ENCODE measurements around the gene PRAMEF8.
A peak's percentile ranks its signal among the peaks of the same experiment; 100 is the strongest.
"Not testable (repeated sequence)": the region's sequence is repeated elsewhere in the genome, so short reads cannot be mapped to it uniquely, and the experiment has no call there.

The PRAMEF8 gene

GRCh38 chr1:13285037-13285436 is at the start of gene PRAMEF8:
PRAMEF8 (minus strand) TSS chr1:13285137; CDS start chr1:13284091, 1,046 bp downstream.
- intact Hi-C loops (cut with DNase I); DNase-seq: not testable (repeated sequence)

- intact Hi-C loops (cut with DNase I); DNase-seq: not testable (repeated sequence)
These were observed 30.3 kb upstream of the PRAMEF8 start, which contains the start of gene PRAMEF15 for GRCh38 chr1:13315281-13315680. PRAMEF15 (plus strand) TSS chr1:13315581; CDS start chr1:13318408, 2,827 bp downstream.

DNA sequence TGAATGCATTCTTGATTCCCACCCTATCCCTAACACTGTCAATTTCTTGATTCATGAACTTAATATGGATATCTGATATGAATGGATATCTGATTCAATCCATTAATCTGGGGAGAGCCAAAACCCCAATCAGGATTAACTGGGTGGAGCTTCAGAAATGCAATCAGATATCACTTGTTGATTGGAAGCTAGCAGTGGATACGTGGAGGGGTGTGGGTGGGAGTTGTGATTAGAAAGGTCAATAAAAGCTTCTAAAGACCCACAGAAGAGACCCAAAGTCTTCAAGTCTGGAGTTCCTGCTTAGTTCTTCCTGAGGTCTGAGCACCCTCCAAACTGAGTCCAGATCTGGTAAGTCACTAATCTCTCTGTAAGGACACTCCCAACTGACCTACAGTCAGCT is 18.3 kb upstream of the PRAMEF8 start, which contains the start of gene PRAMEF33:
TSS of gene PRAMEF33 (plus strand) at position 301 of the 400 bp plus-strand sequence. CDS start 2,416 bp downstream, outside the sequence.
- intact Hi-C loops (cut with DNase I); DNase-seq: not testable (repeated sequence)

DNA sequence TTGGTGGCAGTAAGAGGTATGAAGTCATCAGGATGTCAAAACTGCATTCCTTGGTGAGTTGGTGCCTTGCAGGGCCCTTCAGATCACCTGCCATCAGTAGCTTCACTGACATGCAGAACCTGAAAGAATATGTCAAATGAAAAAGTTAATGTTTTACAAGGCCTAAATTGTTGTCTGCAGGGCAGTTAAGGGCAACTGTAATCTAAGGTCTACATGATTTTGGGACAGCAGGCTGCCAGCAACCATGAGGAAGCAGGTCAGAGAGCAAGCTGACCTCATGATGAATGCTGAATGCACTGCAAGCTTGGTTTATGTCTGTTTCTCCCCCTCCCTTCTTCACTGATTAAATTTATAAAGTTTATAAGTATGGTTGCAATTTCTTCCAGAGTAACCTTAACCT is 17.3 kb upstream of the PRAMEF8 start:
- DNase-seq; intact Hi-C loops (cut with DNase I): not testable (repeated sequence)

DNA sequence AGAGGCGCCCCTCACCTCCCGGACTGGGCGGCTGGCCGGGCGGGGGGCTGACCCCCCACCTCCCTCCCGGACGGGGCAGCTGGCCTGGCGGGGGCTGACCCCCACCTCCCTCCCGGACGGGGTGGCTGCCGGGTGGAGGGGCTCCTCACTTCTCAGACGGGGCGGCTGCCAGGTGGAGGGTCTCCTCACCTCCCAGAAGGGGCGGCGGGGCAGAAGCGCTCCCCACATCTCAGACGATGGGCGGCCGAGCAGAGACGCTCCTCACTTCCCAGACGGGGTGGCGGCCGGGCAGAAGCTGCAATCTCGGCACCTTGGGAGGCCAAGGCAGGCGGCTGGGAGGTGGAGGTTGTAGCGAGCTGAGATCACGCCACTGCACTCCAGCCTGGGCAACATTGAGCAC is 13.8 kb upstream of the PRAMEF8 start:
- DNase-seq; intact Hi-C loops (cut with DNase I): not testable (repeated sequence)

DNA sequence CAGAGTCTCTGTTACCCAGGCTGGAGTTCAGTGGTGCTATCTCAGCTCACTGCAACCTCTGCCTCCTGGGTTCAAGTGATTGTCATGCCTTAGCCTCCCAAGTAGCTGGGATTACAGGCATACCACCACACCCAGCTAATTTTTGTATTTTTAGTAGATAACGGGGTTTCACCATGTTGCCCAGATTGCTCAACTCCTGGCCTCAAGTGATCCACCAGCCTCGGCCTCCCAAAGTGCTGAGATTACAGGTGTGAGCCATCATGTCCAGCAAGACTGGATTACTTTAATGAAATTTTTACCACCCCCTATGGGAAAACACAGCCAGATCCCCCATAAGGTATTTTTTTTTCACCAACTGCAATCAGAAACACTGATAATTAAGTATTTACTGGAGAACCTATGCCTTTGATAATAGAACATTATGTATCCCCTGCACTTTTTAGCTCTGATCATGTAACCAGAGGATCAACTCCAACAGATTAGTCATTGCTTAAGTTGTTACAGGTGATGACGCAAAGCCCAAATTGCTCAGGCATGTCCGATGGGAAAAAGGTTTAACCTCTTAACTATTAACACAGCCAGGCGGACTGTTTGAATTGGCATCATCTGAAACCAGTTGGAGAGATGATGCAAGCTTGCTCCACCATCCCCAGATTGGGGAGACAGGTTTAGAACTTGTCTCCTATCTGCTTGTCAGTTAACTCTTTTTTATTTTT is 12.4 kb upstream of the PRAMEF8 start:
- DNase-seq; intact Hi-C loops (cut with DNase I): not testable (repeated sequence)

DNA sequence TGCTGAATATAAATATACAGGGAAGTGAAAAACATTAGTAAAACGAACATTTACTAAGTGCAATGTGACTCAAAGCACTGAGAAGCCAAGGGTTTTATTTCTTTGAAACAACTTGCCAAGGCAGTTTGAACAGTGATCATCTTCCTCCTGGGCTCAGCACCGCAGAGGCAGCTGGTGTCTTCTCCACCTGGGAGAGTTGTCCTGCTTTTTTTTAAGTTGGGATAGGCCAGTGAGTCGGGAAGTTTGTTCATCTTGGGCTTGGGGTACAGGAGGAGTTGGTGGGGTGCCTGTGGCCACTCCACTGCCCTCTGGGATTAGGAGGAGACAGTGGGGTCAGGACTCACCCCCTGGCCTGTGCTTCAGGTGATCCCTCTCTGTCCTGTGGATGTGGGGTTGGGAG is 4.1 kb upstream of the PRAMEF8 start:
- DNase-seq; intact Hi-C loops (cut with DNase I): not testable (repeated sequence)

GRCh38 chr1:13279617-13280016 is 5.3 kb downstream of the PRAMEF8 start:
- intact Hi-C loops (cut with DNase I); DNase-seq: not testable (repeated sequence)

GRCh38 chr1:13277016-13277415 is 7.9 kb downstream of the PRAMEF8 start:
- intact Hi-C loops (cut with DNase I); DNase-seq: not testable (repeated sequence)

GRCh38 chr1:13265124-13265523 is 19.8 kb downstream of the PRAMEF8 start:
- DNase-seq; intact Hi-C loops (cut with DNase I): not testable (repeated sequence)

DNA sequence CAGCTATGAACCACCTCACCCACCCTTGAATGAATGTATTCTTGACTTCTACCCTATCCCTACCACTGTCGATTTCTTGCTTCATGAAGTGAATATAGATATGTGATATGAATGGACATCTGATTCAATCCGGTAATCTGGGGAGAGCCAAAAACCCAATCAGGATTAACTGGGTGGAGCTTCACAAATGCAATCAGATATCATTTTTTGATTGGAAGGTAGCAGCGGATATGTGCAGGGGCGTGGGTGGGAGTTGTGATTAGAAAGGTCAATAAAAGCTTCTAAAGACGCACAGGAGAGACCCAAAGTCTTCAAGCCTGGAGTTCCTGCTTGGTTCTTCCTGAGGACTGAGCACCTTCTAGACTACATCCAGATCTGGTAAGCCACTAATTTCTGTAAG is 31.0 kb downstream of the PRAMEF8 start, which contains the start of gene PRAMEF5:
TSS of gene PRAMEF5 (plus strand) at position 301 of the 400 bp plus-strand sequence. CDS start 5,071 bp downstream, outside the sequence.
- DNase-seq; intact Hi-C loops (cut with DNase I): not testable (repeated sequence)

DNA sequence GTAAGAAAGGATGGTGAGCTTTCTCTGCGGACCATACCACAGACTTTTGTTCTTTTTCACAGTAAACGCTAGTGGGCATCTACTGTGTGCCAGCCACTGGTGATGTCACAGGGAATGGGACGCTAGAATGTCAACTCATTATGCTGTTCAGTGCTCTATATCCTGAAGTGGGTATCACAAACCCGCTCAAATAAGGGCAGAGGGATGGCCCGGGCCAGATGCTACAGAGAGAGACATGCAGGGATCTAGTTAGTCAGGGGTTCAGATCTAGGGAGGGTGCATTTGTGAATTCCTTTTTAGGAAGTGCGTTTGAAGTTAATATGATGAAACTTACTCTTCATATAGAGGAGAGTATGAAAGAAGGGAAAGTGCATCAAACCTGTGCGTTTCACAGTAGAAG is 37.8 kb downstream of the PRAMEF8 start:
- DNase-seq = peak in 1 of 42 donors; percentile 19
- intact Hi-C loops (cut with DNase I) = not testable (repeated sequence)

- peak in 1 of 42 donors; percentile 23 for DNase-seq
- intact Hi-C loops (cut with DNase I) = not testable (repeated sequence)
These were observed 38.4 kb downstream of the PRAMEF8 start for GRCh38 chr1:13246554-13246871.

GRCh38 chr1:13245841-13246553 is 38.9 kb downstream of the PRAMEF8 start:
- intact Hi-C loops (cut with DNase I) = not testable (repeated sequence)
- DNase-seq = peak in 2 of 42 donors; percentile 5 to 18

GRCh38 chr1:13243536-13244263 is 41.2 kb downstream of the PRAMEF8 start:
- intact Hi-C loops (cut with DNase I) = not testable (repeated sequence)
- peak in 2 of 42 donors; percentile 23 to 30 for DNase-seq

DNA sequence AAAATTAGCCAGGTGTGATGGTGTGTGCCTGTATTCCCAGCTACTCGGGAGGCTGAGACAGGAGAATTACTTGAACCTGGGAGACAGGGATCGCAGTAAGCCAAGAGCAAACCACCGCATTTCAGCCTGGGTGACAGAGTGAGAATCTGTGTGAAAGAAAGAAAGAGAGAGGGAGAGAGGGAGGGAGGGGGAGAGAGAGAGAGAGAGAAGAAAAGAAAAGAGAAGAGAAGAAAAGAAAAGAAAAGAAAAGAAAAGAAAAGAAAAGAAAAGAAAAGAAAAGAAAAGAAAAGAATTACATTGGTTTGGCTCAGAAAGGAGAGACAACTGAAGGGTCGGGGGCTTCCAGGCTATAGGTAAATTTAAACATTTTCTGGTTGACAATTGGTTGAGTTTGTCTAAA is 45.3 kb downstream of the PRAMEF8 start:
- DNase-seq = peak in 2 of 42 donors; percentile 5 to 29
- intact Hi-C loops (cut with DNase I) = not testable (repeated sequence)

- intact Hi-C loops (cut with DNase I) = not testable (repeated sequence)
These were observed 47.4 kb downstream of the PRAMEF8 start for GRCh38 chr1:13237572-13237971.

GRCh38 chr1:13234057-13234456 is 50.9 kb downstream of the PRAMEF8 start:
- DNase-seq = peak in 6 of 42 donors; percentile 0 to 41 (median 20)
- intact Hi-C loops (cut with DNase I) = not testable (repeated sequence)

More at GRCh38 chr1:13237572-13237971, 47.4 kb downstream of the PRAMEF8 start:
- peak in 5 of 42 donors; percentile 1 to 42 (median 7) for DNase-seq

- peak in 3 of 42 donors; percentile 1 to 38 (median 33) for DNase-seq
- intact Hi-C loops (cut with DNase I) = not testable (repeated sequence)
These were observed 52.9 kb downstream of the PRAMEF8 start for GRCh38 chr1:13232056-13232455.
